A172 (cell line): ENCODE data around the gene U2AF2. TPM values are rescaled to one million over a fixed set of nuclear protein-coding genes. Genes with fewer than 3 reads are reported as not detected.

Experiments
- DNase-seq: peaks from one replicate; pipeline ENCODE4 v3.0.0-alpha.2; 2015; ENCODE audit warnings: low spot score
- total RNA-seq: library from RNA; depleted of rRNA; stranded (reverse); fragments of >200 nt; shearing (Covaris generic); gene quantifications from 2 replicates; pipeline ENCODE4 v1.2.3, GENCODE V29; 2014

U2AF2 gene
- total RNA-seq, 1 experiment from 2014 or later = 143 TPM

- DNase-seq = no peak
Measured at GRCh38 chr19:55656988-55657747, 2.3 kb downstream of the U2AF2 start.

- DNase-seq = no peak
Measured at GRCh38 chr19:55658846-55659459, 4.1 kb downstream of the U2AF2 start.

- no peak for DNase-seq
Measured at GRCh38 chr19:55659822-55660221, 5.0 kb downstream of the U2AF2 start.

GRCh38 chr19:55660404-55660803, 5.6 kb downstream of the U2AF2 start:
- DNase-seq = no peak

- DNase-seq = no peak
Measured at GRCh38 chr19:55660991-55661390, 6.2 kb downstream of the U2AF2 start.

- DNase-seq = no peak
Measured at GRCh38 chr19:55661826-55662225, 7.0 kb downstream of the U2AF2 start.

GRCh38 chr19:55663846-55664536, 9.2 kb downstream of the U2AF2 start:
- DNase-seq = no peak

- DNase-seq = no peak
Measured at GRCh38 chr19:55666343-55667005, 11.6 kb downstream of the U2AF2 start.

GRCh38 chr19:55667006-55667381, 12.2 kb downstream of the U2AF2 start:
- DNase-seq = no peak

- no peak for DNase-seq
Measured at GRCh38 chr19:55667511-55667910, 12.7 kb downstream of the U2AF2 start.

- DNase-seq = no peak
Measured at GRCh38 chr19:55667958-55668357, 13.1 kb downstream of the U2AF2 start.

- DNase-seq = no peak
Measured at GRCh38 chr19:55668603-55669348, 13.9 kb downstream of the U2AF2 start.

- no peak for DNase-seq
Measured at GRCh38 chr19:55669418-55670279, 14.8 kb downstream of the U2AF2 start.

GRCh38 chr19:55670280-55671053, 15.6 kb downstream of the U2AF2 start:
- peak; percentile 99 for DNase-seq

GRCh38 chr19:55671054-55671378, 16.2 kb downstream of the U2AF2 start:
- no peak for DNase-seq

GRCh38 chr19:55672418-55672817, 17.6 kb downstream of the U2AF2 start:
- peak; percentile 94 for DNase-seq

GRCh38 chr19:55673465-55673864, 18.6 kb downstream of the U2AF2 start:
- DNase-seq = no peak

- DNase-seq = no peak
Measured at GRCh38 chr19:55673889-55674288, 19.1 kb downstream of the U2AF2 start.

- no peak for DNase-seq
Measured at GRCh38 chr19:55674459-55674840, 19.6 kb downstream of the U2AF2 start.
